Thyroid gland (tissue), 4 donors: ENCODE data around the gene PPM1F.
"Not testable (repeated sequence)": the region's sequence is repeated elsewhere in the genome, so short reads cannot be mapped to it uniquely, and the experiment has no call there.

ENCODE experiments used
- CTCF ChIP-seq, 6 experiments: fragments of 200-600 bp in 3 of 6; fragments of 450-650 bp in 3 of 6; sonication (generic) in 3 of 6; IDR thresholded peaks; one replicate each; pipeline ENCODE4 v1.5.1; 2016 to 2019; ENCODE audit warnings: antibody characterized with exemption in 6 of 6, mild to moderate bottlenecking in 2 of 6, inconsistent platforms in 1 of 6, moderate library complexity in 1 of 6
- POLR2A ChIP-seq, 2 donors: fragments of 450-650 bp; IDR thresholded peaks; one replicate each; pipeline ENCODE4 v1.6.1; 2017; ENCODE audit warnings: antibody characterized with exemption in 2 of 2, mild to moderate bottlenecking in 2 of 2, moderate library complexity in 1 of 2

GRCh38 chr22:21883930-21884329 lies 68.7 kb downstream of the PPM1F start:
- TF ChIP-seq CTCF, POLR2A (IDR thresholded peaks at IDR 0.05): not testable (repeated sequence)
